ENCODE data around the gene SLC41A3. TPM values are rescaled to one million over a fixed set of nuclear protein-coding genes. Genes with fewer than 3 reads are reported as not detected.
"Not testable (repeated sequence)": the region's sequence is repeated elsewhere in the genome, so short reads cannot be mapped to it uniquely, and the experiment has no call there.

Gene SLC41A3
- polyA plus RNA-seq, 1 donor, result 47.0 TPM

GRCh38 chr3:126003447-126004190 lies 80.3 kb downstream of the SLC41A3 start:
- DNase-seq (ENCODE audit: low read depth), result no peak

GRCh38 chr3:126002189-126002588 lies 81.7 kb downstream of the SLC41A3 start:
- DNase-seq (ENCODE audit: low read depth), result no peak

- not testable (repeated sequence) for DNase-seq (ENCODE audit: low read depth)
These were observed 87.2 kb downstream of the SLC41A3 start for GRCh38 chr3:125996751-125997150.

- DNase-seq (ENCODE audit: low read depth), result peak; percentile 68
These were observed 93.5 kb downstream of the SLC41A3 start for GRCh38 chr3:125990253-125990970.

GRCh38 chr3:125984951-125985350 lies 99.0 kb downstream of the SLC41A3 start:
- DNase-seq (ENCODE audit: low read depth), result not testable (repeated sequence)

- DNase-seq (ENCODE audit: low read depth), result not testable (repeated sequence)
These were observed 106.8 kb downstream of the SLC41A3 start for GRCh38 chr3:125977104-125977503.

GRCh38 chr3:125976003-125976390 lies 107.9 kb downstream of the SLC41A3 start:
- not testable (repeated sequence) for DNase-seq (ENCODE audit: low read depth)

GRCh38 chr3:125975245-125976002 lies 108.5 kb downstream of the SLC41A3 start:
- DNase-seq (ENCODE audit: low read depth), result not testable (repeated sequence)

- DNase-seq (ENCODE audit: low read depth), result not testable (repeated sequence)
These were observed 111.7 kb downstream of the SLC41A3 start for GRCh38 chr3:125971997-125972944.

GRCh38 chr3:125968701-125969592 lies 115.0 kb downstream of the SLC41A3 start, which contains the start of gene ROPN1B:
ROPN1B (plus strand) TSS chr3:125969178; CDS start chr3:125972055, 2,877 bp downstream.
- not testable (repeated sequence) for DNase-seq (ENCODE audit: low read depth)

GRCh38 chr3:125968121-125968520 lies 115.8 kb downstream of the SLC41A3 start:
- not testable (repeated sequence) for DNase-seq (ENCODE audit: low read depth)

GRCh38 chr3:125967156-125967555 lies 116.8 kb downstream of the SLC41A3 start:
- DNase-seq (ENCODE audit: low read depth), result no peak

- DNase-seq (ENCODE audit: low read depth), result no peak
These were observed 118.4 kb downstream of the SLC41A3 start for GRCh38 chr3:125965505-125965904.

GRCh38 chr3:125963834-125964233 lies 120.1 kb downstream of the SLC41A3 start:
- not testable (repeated sequence) for DNase-seq (ENCODE audit: low read depth)

- no peak for DNase-seq (ENCODE audit: low read depth)
These were observed 122.7 kb downstream of the SLC41A3 start for GRCh38 chr3:125961289-125961589.

- DNase-seq (ENCODE audit: low read depth), result no peak
These were observed 123.3 kb downstream of the SLC41A3 start for GRCh38 chr3:125960456-125961288.

GRCh38 chr3:125960066-125960424 lies 123.9 kb downstream of the SLC41A3 start:
- no peak for DNase-seq (ENCODE audit: low read depth)

GRCh38 chr3:125959317-125960065 lies 124.4 kb downstream of the SLC41A3 start:
- DNase-seq (ENCODE audit: low read depth), result no peak
